Endothelial cell of umbilical vein (primary cell): ENCODE results near the gene RASGEF1C. TPM values are rescaled to one million over a fixed set of nuclear protein-coding genes. Genes with fewer than 3 reads are reported as not detected.

Experiments
- BruUV-seq: library from RNA; stranded (reverse); fragments of 400-500 nt; replicated peaks from 2 replicates; lab custom pipeline; 2021; lab: Mats Ljungman, UMichigan
- CTCF ChIA-PET: fragments of 300-600, 350-600 bp; sonication (Branson Sonifier 250); formaldehyde crosslinking; loops from one replicate; lab custom pipeline; 2021; ENCODE audit warnings: antibody characterized with exemption, inconsistent platforms; lab: Charles Lee
- POLR2A ChIA-PET: fragments of 300-600, 350-600 bp; sonication (Branson Sonifier 250); formaldehyde crosslinking; loops from one replicate; lab custom pipeline; 2021; ENCODE audit warnings: antibody characterized with exemption, inconsistent platforms; lab: Charles Lee
- DNase-seq: peaks from one replicate; pipeline ENCODE4 v3.0.0-alpha.2; 2011; ENCODE audit warnings: low read depth, low spot score
- FAIRE-seq: peaks from 2 replicates; lab custom pipeline; 2011; peaks lifted over from hg19 to GRCh38; lab: Jason Lieb, UNC
- H2AFZ ChIP-seq: 2 replicates; pipeline ENCODE4 v1.6.0; 2012; ENCODE audit warnings: low read depth, low read length, control low read depth, inconsistent platforms
- H3K27ac ChIP-seq: 2 replicates; pipeline ENCODE4 v1.5.1; 2011; ENCODE audit warnings: low read depth, mild to moderate bottlenecking, control low read depth, low read length, moderate library complexity; ENCODE audit not compliant: insufficient read depth
- H3K27me3 ChIP-seq, 2 experiments: 2 replicates each; pipeline versions ENCODE4 v1.6.0 to v1.6.1; 2011; ENCODE audit warnings: low read length in 2 of 2, mixed read lengths in 1 of 2; ENCODE audit not compliant: control insufficient read depth in 2 of 2, insufficient read depth in 2 of 2
- H3K36me3 ChIP-seq, 2 experiments: 2 replicates in 1 of 2; 3 replicates in 1 of 2; pipeline ENCODE4 v1.5.1; 2011; ENCODE audit warnings: low read length in 2 of 2, mild to moderate bottlenecking in 1 of 2, moderate library complexity in 1 of 2; ENCODE audit not compliant: control insufficient read depth in 2 of 2, insufficient read depth in 2 of 2; ENCODE audit errors: extremely low read depth in 1 of 2
- H3K4me1 ChIP-seq: 3 replicates; pipeline ENCODE4 v1.5.1; 2011; ENCODE audit warnings: mild to moderate bottlenecking, low read length; ENCODE audit not compliant: control insufficient read depth, insufficient read depth; ENCODE audit errors: extremely low read depth
- H3K4me2 ChIP-seq: 2 replicates; pipeline ENCODE4 v1.6.1; 2011; ENCODE audit warnings: low read length, control low read depth, mixed read lengths; ENCODE audit not compliant: insufficient read depth
- H3K4me3 ChIP-seq, 3 experiments: fragments of 200-600 bp in 1 of 3; sonication (generic), shearing (Covaris generic) in 1 of 3; replicated peaks in 1 of 3; 2 replicates each; pipeline ENCODE4 v1.5.1; 2011 to 2016; ENCODE audit warnings: control low read depth in 3 of 3, low read length in 3 of 3, mild to moderate bottlenecking in 2 of 3, inconsistent platforms in 1 of 3, low read depth in 1 of 3, moderate library complexity in 1 of 3; ENCODE audit not compliant: insufficient read depth in 1 of 3
- H3K79me2 ChIP-seq: 2 replicates; pipeline ENCODE4 v1.6.0; 2012; ENCODE audit warnings: low read length, inconsistent platforms; ENCODE audit not compliant: control insufficient read depth, insufficient read depth
- H3K9ac ChIP-seq: replicated peaks from 2 replicates; pipeline ENCODE3; 2011; ENCODE audit warnings: low read length, control low read depth; ENCODE audit not compliant: insufficient read depth; ENCODE audit errors: extremely low read depth
- H3K9me1 ChIP-seq: replicated peaks from 3 replicates; pipeline ENCODE4 v1.6.0; 2011; ENCODE audit warnings: mild to moderate bottlenecking, low read length; ENCODE audit not compliant: control insufficient read depth, insufficient read depth; ENCODE audit errors: extremely low read depth
- H3K9me3 ChIP-seq: replicated peaks from 2 replicates; pipeline ENCODE4 v1.5.1; 2012; ENCODE audit warnings: low read length, inconsistent platforms; ENCODE audit not compliant: control insufficient read depth, insufficient read depth
- H4K20me1 ChIP-seq: replicated peaks from 2 replicates; pipeline ENCODE3; 2011; ENCODE audit warnings: mild to moderate bottlenecking, low read length; ENCODE audit not compliant: control insufficient read depth, insufficient read depth; ENCODE audit errors: extremely low read depth
- CTCF ChIP-seq, 2 donors: IDR thresholded peaks; 1 replicate in 1 of 2; 2 replicates in 1 of 2; pipeline ENCODE4 v1.5.1; 2011; ENCODE audit warnings: low read length in 2 of 2, mild to moderate bottlenecking in 2 of 2, moderate library complexity in 2 of 2, control low read depth in 1 of 2, inconsistent platforms in 1 of 2, low read depth in 1 of 2; ENCODE audit not compliant: insufficient read depth in 1 of 2; ENCODE audit errors: extremely low read depth in 1 of 2
- EZH2 ChIP-seq: IDR thresholded peaks from 2 replicates; pipeline ENCODE4 v1.6.1; 2012; ENCODE audit warnings: borderline replicate concordance, low read depth, mild to moderate bottlenecking, moderate library complexity, low read length, inconsistent platforms; ENCODE audit not compliant: severe bottlenecking
- FOS ChIP-seq: IDR thresholded peaks from 2 replicates; pipeline ENCODE4 v1.6.1; 2011; ENCODE audit warnings: mild to moderate bottlenecking, low read length, moderate library complexity, borderline replicate concordance; ENCODE audit not compliant: insufficient read depth
- GATA2 ChIP-seq: IDR thresholded peaks from 2 replicates; pipeline ENCODE4 v1.7.0; 2011; ENCODE audit warnings: low read depth, mild to moderate bottlenecking, moderate library complexity, mixed read lengths, low read length; ENCODE audit not compliant: insufficient read length, insufficient read depth
- JUN ChIP-seq: IDR thresholded peaks from 2 replicates; pipeline ENCODE4 v1.6.1; 2011; ENCODE audit warnings: borderline replicate concordance, low read depth; ENCODE audit not compliant: insufficient read length, insufficient read depth
- MAX ChIP-seq: IDR thresholded peaks from 2 replicates; pipeline ENCODE4 v1.6.1; 2011; ENCODE audit not compliant: insufficient read depth, insufficient read length
- MYC ChIP-seq: IDR thresholded peaks from one replicate; pipeline ENCODE4 v1.6.1; 2011; ENCODE audit warnings: mild to moderate bottlenecking, low read depth, low read length
- POLR2A ChIP-seq: IDR thresholded peaks from 2 replicates; pipeline ENCODE4 v1.6.1; 2012; ENCODE audit warnings: low read depth, mild to moderate bottlenecking, control low read depth, low read length
- POLR2AphosphoS5 ChIP-seq: IDR thresholded peaks from 2 replicates; pipeline ENCODE4 v1.6.1; 2012; ENCODE audit warnings: low read depth, mild to moderate bottlenecking, control low read depth, low read length, moderate library complexity; ENCODE audit not compliant: insufficient read depth
- dilution Hi-C: fragments of 300-500 bp; cut with MboI; formaldehyde crosslinking; loops from one replicate; pipeline ENCODE4 v1.15.0; 2019; ENCODE audit warnings: low sequenced_read_pairs; ENCODE audit not compliant: extremely low pct_ligation_motif_present
- intact Hi-C: fragments of 100-400 bp; cut with micrococcal nuclease; formaldehyde crosslinking; loops from one replicate; pipeline ENCODE4 v1.10.0; 2022
- polyA plus RNA-seq, 4 experiments: library from polyadenylated mRNA; depleted of rRNA in 3 of 4; stranded (reverse) in 3 of 4; unstranded in 1 of 4; fragments of >200 nt; gene quantifications; 2 replicates each; pipeline versions ENCODE4 v1.2.1 to v1.2.3, GENCODE V29; 2011 to 2012; ENCODE audit warnings: missing spikeins in 1 of 4
- total RNA-seq: library from RNA; stranded (reverse); gene quantifications from 2 replicates; pipeline ENCODE4 v1.2.3, GENCODE V29; 2021

Gene RASGEF1C
- total and polyA plus RNA-seq, 2 donors (not counting 3 experiments of a cell fraction or from before 2014, with no cell fraction given) = not detected

GRCh38 chr5:180138976-180139730 is 69.9 kb downstream of the RASGEF1C start:
- ChIA-PET POLR2A (no interaction called here), CTCF (interaction anchor here (0.7 kb wide), 1 partner anchor 70 kb away, joined by 4 read pairs; the partner anchor contains the start of gene RASGEF1C)
- Histone ChIP-seq H3K4me3 (no peak overlapping the region), H3K27me3 (no peaks in the 10 kb centered on the region), H3K4me1 (no peaks in the 10 kb centered on the region), H3K4me2 (no peak overlapping the region), H4K20me1 (no peaks in the 10 kb centered on the region), H2AFZ (no peak overlapping the region), H3K79me2 (no peaks in the 10 kb centered on the region), H3K9me1 (no peaks in the 10 kb centered on the region), H3K27ac (no peak overlapping the region), H3K36me3 (no peaks in the 10 kb centered on the region), H3K9me3 (no peaks in the 10 kb centered on the region), H3K9ac (no peak overlapping the region)
- intact Hi-C loops (no loop called here), dilution Hi-C loops (no loop called here)
- BruUV-seq = no TSS peak
- no peak for DNase-seq
- TF ChIP-seq JUN = no peak
- no peak for TF ChIP-seq POLR2AphosphoS5
- TF ChIP-seq MAX = no peak
- TF ChIP-seq FOS = no peak
- no peak for TF ChIP-seq MYC
- no peak for TF ChIP-seq POLR2A
- TF ChIP-seq EZH2 = no peak
- TF ChIP-seq GATA2 = no peak
- no peak for TF ChIP-seq CTCF (IDR thresholded peaks at IDR 0.05; ENCODE audit: extremely low read depth in 1 of 2, insufficient read depth in 1 of 2, low read depth in 1 of 2, low read length in 2 of 2)
- FAIRE-seq = no peak
